NCI-H69 (cell line): ENCODE data around the gene RBMY1J.
A peak's percentile ranks its signal among the peaks of the same experiment; 100 is the strongest.
"Not testable (repeated sequence)": the region's sequence is repeated elsewhere in the genome, so short reads cannot be mapped to it uniquely, and the experiment has no call there.

ENCODE experiments used
- DNase-seq: peaks from one replicate; lab custom pipeline; 2025; lab: John Stamatoyannopoulos, UW

The RBMY1J gene

DNA sequence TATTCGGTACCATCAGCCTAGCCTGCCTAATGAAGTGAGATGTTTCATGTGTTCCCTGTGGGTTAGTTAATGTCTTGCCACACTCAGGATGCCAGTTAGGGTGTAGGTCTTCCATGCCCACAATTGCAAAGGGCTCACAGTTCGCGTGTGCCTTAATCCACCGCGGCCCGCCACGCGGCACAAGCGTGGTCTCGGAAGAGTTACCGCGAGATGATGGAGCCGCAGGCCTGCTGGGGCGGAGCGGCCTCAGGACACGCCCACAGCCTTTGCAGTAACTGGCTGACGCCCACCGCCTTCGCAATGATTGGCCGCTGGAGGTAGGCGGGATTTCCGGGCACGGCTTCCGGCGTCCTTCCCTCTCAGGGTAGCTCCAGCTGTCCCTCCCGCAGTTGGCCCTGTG is at the start of gene RBMY1J:
TSS of gene RBMY1J (plus strand) at position 301 of the 400 bp plus-strand sequence. CDS start 2,038 bp downstream, outside the sequence.
- DNase-seq: not testable (repeated sequence)

DNA sequence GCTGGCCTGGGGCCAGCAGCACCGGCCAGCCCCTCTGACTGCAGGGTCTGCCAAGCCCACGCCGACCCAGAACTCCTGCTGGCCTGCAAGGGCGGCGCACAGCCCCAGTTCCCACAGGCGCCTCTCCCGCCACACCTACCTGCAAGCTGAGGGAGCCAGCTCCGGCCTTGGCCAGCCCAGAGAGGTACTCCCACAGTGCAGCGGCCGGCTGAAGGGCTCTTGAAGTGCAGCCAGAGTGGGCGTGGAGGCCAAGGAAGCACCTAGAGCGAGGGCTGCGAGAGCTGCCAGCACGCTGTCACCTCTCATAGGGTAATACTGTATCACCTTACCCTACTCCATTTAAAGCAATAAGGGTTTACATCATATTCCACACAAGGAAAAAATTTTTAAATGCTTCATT is 35.8 kb upstream of the RBMY1J start:
- DNase-seq: peak; percentile 90

DNA sequence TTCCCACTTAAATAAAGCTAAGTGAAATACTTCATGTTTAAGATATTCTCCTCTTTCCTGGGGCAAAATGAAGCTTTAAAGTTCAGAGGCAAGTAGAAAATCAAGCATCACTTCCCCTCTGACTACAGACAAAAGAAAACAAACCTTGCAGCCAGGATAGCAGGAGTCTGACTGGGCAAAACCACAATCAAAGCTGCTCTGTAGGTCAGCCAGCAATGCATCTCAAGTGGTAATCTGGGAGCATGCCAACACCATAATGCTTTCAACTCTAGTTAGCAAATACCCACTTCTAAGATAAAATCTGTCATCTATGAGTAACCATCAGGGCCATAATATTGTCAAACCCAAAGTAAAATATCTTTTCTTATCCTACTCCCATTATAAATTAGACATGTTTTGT is 32.6 kb upstream of the RBMY1J start:
- DNase-seq: peak; percentile 94

DNA sequence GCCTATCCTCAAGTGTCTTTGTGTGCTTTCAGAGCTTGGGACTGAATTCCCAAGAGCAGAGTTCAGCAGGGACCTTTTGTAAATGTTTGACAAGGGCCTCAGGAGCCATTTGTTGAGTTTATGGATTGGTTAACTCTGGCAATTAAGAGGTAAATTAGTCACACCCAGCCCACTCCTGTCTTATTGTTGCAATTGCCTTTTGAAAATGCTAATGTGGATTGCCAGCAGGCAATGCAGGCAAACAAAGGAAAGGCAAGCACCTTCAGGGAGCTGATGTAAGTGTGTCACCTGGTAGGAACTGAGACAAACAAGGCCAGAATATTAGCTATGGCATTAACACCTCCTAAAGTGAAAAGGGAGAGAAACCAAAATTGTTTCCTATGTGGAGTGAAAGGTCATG is 29.7 kb upstream of the RBMY1J start:
- peak; percentile 94 for DNase-seq

DNA sequence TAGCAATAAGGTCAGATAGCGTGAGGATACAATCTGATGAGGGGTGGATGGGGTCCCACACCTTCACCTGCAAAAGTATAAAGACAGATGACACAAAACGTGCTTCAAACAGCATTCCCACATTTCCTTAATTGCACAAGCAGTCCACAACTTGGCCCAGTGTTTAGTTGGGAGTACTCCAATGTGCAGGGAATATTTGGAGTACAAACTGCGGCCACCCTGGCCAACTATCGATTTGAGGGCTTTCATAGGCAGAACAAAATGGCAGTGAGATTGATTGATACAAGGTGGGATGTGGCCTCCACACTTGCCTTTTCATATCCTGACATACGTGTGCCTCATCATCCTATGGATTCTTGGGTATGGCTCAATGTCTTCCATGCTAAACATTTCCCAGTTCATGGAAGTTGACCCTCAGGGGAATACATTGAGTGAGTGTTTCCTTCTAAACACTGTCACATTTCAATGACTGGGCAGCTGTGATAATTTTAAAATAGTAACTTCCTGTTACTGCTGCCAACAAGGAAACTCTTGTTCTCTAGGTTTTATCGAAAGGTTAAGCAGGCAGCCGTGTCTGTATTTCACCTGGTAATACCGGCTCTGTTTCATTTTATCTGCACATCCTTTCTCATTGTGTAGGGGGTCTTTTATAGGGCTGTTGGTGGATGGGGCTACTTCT is 41.6 kb downstream of the RBMY1J start:
- DNase-seq: not testable (repeated sequence)

DNA sequence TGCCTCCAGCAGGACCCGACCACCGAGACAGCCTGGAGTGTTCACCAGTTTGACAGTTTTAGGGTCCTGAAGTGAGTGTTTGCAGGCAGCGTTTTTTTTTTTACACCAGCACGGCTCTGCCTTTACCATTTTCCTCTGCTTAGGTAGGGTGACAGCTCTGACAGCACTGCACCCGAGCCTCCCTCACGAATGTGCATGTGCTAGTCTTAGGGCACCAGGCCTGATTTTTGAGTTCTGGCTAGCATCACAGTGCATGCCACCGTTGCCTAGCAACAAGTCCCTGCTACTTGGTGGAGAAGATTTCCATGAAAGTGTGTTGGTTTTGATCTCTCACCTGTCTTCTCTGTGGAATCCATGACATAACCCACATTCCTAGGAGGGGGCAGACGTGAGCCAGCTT is 52.3 kb downstream of the RBMY1J start:
- DNase-seq: not testable (repeated sequence)

DNA sequence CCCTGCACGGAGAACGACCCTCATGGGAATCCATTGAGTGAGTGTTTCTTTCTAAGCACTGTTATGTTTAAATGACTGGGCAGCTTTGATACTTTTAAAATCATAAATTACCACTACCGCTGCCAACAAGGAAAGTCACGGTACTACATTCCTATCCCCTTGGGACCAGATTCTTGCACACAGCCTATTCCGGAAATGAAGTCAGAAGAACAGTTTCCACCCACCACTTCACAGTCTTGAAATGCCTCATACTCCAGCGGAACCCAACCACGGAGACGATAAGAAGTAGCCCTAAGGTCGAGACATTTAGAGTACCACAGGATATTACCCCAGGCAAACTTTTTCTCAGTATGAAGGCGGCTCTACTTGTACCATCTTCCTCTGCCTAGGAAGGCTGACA is 58.8 kb downstream of the RBMY1J start:
- DNase-seq: not testable (repeated sequence)
